Stimulated activated CD4-positive, alpha-beta T cell treated with anti-CD3 and anti-CD28 coated beads, Interleukin-15, amount 100 ng/mL, for 1 hour (primary cell): ENCODE data around the gene PCDHA5.
"Not testable (repeated sequence)": the region's sequence is repeated elsewhere in the genome, so short reads cannot be mapped to it uniquely, and the experiment has no call there.

ENCODE experiments used
- DNase-seq, 2 donors: peaks; one replicate each; pipeline ENCODE4 v3.0.0-alpha.2; 2020; ENCODE audit warnings: low read depth in 1 of 2, low spot score in 1 of 2

Gene PCDHA5

GRCh38 chr5:140822969-140823368 lies 1.6 kb downstream of the PCDHA5 start:
- DNase-seq = not testable (repeated sequence)

DNA sequence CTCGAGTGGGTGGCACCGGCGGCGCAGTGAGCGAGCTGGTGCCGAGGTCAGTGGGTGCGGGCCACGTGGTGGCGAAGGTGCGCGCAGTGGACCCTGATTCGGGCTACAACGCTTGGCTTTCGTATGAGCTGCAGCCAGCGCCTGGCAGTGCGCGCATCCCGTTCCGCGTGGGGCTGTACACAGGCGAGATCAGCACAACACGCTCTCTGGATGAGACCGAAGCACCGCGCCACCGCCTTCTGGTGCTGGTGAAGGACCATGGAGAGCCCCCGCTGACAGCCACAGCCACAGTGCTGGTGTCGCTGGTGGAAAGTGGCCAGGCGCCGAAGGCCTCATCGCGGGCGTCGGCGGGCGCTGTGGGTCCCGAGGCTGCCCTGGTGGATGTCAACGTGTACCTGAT lies 2.1 kb downstream of the PCDHA5 start:
- no peak for DNase-seq

- no peak for DNase-seq
Measured at GRCh38 chr5:140827704-140828361, 6.4 kb downstream of the PCDHA5 start, which contains the start of gene PCDHA6. TSS of gene PCDHA6 (plus strand) at chr5:140827960. CDS start at chr5:140828092, 132 bp downstream.

DNA sequence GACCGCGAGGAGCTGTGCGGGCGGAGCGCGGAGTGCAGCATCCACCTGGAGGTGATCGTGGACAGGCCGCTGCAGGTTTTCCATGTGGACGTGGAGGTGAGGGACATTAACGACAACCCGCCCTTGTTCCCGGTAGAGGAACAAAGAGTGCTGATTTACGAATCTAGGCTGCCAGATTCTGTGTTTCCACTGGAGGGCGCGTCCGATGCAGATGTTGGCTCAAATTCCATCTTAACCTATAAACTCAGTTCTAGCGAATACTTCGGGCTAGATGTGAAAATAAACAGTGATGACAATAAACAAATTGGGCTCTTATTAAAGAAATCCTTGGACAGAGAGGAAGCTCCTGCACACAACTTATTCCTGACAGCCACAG lies 6.9 kb downstream of the PCDHA5 start:
- no peak for DNase-seq

DNA sequence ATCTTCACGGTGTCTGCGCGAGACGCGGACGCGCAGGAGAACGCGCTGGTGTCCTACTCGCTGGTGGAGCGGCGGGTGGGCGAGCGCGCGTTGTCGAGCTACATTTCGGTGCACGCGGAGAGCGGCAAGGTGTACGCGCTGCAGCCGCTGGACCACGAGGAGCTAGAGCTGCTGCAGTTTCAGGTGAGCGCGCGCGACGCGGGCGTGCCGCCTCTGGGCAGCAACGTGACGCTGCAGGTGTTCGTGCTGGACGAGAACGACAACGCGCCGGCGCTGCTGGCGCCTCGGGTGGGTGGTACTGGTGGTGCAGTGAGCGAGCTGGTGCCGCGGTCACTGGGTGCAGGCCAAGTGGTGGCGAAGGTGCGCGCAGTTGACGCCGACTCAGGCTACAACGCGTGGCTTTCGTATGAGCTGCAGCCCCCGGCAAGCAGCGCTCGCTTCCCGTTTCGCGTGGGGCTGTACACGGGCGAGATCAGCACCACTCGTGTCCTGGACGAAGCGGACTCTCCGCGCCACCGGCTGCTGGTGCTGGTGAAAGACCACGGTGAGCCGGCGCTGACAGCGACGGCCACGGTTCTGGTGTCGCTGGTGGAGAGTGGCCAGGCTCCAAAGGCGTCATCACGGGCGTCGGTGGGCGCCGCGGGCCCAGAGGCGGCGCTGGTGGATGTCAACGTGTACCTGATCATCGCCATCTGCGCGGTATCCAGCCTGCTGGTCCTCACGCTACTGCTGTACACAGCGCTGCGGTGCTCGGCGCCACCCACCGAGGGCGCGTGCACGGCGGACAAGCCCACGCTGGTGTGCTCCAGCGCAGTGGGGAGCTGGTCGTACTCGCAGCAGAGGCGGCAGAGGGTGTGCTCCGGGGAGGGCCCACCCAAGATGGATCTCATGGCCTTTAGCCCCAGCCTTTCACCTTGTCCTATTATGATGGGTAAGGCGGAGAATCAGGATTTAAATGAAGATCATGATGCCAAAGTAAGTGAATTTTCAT lies 8.4 kb downstream of the PCDHA5 start:
- DNase-seq = not testable (repeated sequence)

DNA sequence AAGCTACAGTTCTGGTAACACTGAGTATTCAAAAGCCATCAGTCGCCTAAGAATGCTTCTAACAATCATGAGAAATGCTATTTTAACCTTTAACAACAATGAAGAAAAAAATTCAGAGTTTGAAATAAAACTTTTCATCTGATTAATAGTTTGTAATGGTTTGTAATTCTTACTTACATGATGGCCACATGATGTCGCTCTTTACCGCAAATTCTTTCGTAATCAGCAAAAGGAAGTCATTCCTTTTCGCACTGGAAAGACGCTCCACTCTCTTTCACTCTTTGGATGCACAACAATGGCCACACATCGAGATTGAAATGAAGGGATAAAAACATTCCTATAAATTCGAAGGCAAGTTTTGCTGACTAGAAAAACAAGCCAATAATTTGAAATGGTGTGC lies 12.6 kb downstream of the PCDHA5 start, which contains the start of gene PCDHA7:
Gene PCDHA7, plus strand, starts transcription at position 277 of the 400 bp plus-strand sequence. Its CDS starts 115 bp downstream, at position 392.
- no peak for DNase-seq

DNA sequence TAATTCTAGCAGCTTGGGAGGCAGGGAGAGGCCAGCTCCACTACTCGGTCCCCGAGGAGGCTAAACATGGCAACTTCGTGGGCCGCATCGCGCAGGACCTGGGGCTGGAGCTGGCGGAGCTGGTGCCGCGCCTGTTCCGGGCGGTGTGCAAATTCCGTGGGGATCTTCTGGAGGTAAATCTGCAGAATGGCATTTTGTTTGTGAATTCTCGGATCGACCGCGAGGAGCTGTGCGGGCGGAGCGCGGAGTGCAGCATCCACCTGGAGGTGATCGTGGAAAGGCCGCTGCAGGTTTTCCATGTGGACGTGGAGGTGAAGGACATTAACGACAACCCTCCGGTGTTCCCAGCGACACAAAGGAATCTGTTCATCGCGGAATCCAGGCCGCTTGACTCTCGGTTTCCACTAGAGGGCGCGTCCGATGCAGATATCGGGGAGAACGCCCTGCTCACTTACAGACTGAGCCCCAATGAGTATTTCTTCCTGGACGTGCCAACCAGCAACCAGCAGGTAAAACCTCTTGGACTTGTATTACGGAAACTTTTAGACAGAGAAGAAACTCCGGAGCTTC lies 13.1 kb downstream of the PCDHA5 start:
- not testable (repeated sequence) for DNase-seq

DNA sequence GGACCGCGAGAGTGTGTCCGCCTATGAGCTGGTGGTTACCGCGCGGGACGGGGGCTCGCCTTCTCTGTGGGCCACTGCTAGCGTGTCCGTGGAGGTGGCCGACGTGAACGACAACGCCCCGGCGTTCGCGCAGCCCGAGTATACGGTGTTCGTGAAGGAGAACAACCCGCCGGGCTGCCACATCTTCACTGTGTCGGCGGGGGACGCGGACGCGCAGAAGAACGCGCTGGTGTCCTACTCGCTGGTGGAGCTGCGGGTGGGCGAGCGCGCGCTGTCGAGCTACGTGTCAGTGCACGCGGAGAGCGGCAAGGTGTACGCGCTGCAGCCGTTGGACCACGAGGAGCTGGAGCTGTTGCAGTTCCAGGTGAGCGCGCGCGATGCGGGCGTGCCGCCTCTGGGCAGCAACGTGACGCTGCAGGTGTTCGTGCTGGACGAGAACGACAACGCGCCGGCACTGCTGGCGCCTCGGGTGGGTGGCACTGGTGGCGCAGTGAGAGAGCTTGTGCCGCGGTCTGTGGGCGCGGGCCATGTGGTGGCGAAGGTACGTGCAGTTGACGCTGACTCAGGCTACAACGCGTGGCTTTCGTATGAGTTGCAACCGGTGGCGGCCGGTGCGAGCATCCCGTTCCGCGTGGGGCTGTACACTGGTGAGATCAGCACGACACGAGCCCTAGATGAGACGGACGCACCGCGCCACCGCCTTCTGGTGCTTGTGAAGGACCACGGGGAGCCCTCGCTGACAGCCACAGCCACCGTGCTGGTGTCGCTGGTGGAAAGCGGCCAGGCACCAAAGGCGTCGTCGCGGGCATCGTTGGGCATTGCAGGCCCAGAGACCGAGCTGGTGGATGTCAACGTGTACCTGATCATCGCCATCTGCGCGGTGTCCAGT lies 14.5 kb downstream of the PCDHA5 start:
- no peak for DNase-seq

GRCh38 chr5:140840978-140841962 lies 19.9 kb downstream of the PCDHA5 start, which contains the start of gene PCDHA8:
TSS of gene PCDHA8 (plus strand) at chr5:140841187. CDS start at chr5:140841322, 135 bp downstream.
- no peak for DNase-seq

GRCh38 chr5:140842798-140843733 lies 21.7 kb downstream of the PCDHA5 start:
- DNase-seq = no peak

DNA sequence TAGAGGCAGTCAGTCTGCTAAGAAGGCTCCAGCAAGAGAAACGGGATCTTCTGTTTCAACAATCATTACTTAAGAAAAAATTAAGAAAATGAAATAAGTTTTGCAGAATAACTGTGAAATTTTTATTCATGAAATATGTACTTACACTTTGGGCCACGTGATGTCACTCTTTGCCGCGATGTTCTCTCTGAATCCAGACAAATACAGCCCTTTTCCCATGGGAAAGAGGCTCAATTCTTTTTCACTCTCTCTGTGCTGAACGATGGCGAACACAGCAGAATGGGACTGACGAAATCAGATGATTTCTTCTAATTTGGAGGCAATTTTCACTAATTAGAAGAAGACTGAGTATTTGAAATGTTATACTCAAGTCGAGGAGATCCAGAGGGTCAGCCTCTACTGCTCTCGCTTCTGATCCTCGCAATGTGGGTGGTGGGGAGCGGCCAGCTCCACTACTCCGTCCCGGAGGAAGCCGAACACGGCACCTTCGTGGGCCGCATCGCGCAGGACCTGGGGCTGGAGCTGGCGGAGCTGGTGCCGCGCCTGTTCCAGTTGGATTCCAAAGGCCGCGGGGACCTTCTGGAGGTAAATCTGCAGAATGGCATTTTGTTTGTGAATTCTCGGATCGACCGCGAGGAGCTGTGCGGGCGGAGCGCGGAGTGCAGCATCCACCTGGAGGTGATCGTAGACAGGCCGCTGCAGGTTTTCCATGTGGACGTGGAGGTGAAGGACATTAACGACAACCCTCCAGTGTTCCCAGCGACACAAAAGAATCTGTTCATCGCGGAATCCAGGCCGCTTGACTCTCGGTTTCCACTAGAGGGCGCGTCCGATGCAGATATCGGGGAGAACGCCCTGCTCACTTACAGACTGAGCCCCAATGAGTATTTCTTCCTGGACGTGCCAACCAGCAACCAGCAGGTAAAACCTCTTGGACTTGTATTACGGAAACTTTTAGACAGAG lies 27.0 kb downstream of the PCDHA5 start, which contains the start of gene PCDHA9:
Gene PCDHA9, plus strand, starts transcription at position 244 of the 964 bp plus-strand sequence. Its CDS starts 114 bp downstream, at position 358.
- not testable (repeated sequence) for DNase-seq

- DNase-seq = not testable (repeated sequence)
Measured at GRCh38 chr5:140849831-140850634, 28.6 kb downstream of the PCDHA5 start.

DNA sequence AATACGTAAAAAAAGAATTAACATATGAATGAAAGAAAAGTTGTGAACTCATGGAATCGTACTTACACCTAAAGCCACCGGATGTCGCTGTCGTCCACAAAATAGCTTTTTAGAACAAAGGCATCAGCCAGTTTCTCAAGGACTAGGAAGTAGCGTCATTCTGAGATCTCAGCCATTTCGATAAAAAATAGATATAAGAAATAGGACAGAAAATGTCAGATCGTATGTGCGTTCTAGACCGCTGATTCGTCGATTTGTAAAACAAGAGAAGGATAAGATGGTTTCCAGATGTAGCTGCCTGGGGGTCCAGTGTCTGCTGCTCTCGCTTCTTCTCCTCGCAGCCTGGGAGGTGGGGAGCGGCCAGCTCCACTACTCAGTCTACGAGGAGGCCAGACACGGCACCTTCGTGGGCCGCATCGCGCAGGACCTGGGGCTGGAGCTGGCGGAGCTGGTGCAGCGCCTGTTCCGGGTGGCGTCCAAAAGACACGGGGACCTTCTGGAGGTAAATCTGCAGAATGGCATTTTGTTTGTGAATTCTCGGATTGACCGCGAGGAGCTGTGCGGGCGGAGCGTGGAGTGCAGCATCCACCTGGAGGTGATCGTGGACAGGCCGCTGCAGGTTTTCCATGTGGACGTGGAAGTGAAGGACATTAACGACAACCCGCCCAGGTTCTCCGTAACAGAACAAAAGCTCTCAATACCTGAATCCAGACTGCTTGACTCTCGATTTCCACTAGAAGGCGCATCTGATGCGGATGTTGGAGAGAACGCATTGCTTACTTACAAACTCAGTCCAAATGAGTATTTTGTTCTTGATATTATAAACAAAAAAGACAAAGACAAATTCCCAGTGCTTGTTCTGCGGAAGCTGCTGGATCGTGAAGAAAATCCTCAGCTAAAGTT lies 34.6 kb downstream of the PCDHA5 start, which contains the start of gene PCDHA10:
Gene PCDHA10, plus strand, starts transcription at position 126 of the 903 bp plus-strand sequence. Its CDS starts 152 bp downstream, at position 278.
- no peak for DNase-seq

DNA sequence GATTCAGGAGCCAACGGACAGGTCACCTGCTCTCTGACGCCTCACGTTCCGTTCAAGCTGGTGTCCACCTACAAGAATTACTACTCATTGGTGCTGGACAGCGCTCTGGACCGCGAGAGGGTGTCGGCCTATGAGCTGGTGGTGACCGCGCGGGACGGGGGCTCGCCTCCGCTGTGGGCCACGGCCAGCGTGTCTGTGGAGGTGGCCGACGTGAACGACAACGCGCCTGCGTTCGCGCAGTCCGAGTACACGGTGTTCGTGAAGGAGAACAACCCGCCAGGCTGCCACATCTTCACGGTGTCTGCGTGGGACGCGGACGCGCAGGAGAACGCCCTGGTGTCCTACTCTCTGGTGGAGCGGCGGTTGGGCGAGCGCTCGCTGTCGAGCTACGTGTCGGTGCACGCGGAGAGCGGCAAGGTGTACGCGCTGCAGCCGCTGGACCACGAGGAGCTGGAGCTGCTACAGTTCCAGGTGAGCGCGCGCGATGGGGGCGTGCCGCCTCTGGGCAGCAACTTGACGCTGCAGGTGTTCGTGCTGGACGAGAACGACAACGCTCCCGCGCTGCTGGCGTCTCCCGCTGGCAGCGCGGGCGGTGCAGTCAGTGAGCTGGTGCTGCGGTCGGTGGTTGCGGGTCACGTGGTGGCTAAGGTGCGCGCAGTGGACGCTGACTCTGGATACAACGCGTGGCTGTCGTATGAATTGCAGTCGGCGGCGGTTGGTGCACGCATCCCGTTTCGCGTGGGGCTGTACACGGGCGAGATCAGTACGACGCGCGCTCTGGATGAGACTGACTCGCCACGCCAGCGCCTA lies 36.0 kb downstream of the PCDHA5 start:
- no peak for DNase-seq
